H9 (cell line): ENCODE results near the gene ZNF281. TPM values are rescaled to one million over a fixed set of nuclear protein-coding genes. Genes with fewer than 3 reads are reported as not detected.
A peak's percentile ranks its signal among the peaks of the same experiment; 100 is the strongest.

Experiments
- DNase-seq: peaks from one replicate; pipeline ENCODE4 v3.0.0-alpha.2; 2017
- H2AFZ ChIP-seq: one replicate; pipeline ENCODE4 v1.6.1; 2013; ENCODE audit warnings: mild to moderate bottlenecking, low read length, control low read depth, moderate library complexity
- H2AK5ac ChIP-seq: 2 replicates; pipeline ENCODE4 v1.6.1; 2013; ENCODE audit warnings: low read length, control low read depth, mixed read lengths; ENCODE audit not compliant: insufficient read length
- H2BK120ac ChIP-seq: one replicate; pipeline ENCODE4 v1.6.1; 2013; ENCODE audit warnings: low read depth, mild to moderate bottlenecking, low read length, control low read depth, inconsistent platforms; ENCODE audit not compliant: poor library complexity, severe bottlenecking
- H2BK12ac ChIP-seq: 2 replicates; pipeline ENCODE4 v1.6.1; 2013; ENCODE audit warnings: low read length, control low read depth, mixed read lengths, low read depth; ENCODE audit not compliant: insufficient read length
- H2BK15ac ChIP-seq: 2 replicates; pipeline ENCODE4 v1.6.1; 2013; ENCODE audit warnings: low read depth, low read length, control low read depth
- H2BK20ac ChIP-seq: one replicate; pipeline ENCODE4 v1.6.1; 2013; ENCODE audit warnings: low read depth, mild to moderate bottlenecking, low read length, control low read depth, inconsistent platforms; ENCODE audit not compliant: poor library complexity, severe bottlenecking
- H2BK5ac ChIP-seq: 2 replicates; pipeline ENCODE4 v1.6.1; 2013; ENCODE audit warnings: low read length, control low read depth, mixed read lengths; ENCODE audit not compliant: insufficient read length
- H3K14ac ChIP-seq: 2 replicates; pipeline ENCODE4 v1.6.1; 2013; ENCODE audit warnings: low read length, control low read depth; ENCODE audit not compliant: insufficient read depth
- H3K18ac ChIP-seq: 2 replicates; pipeline ENCODE4 v1.6.1; 2013; ENCODE audit warnings: low read depth, mild to moderate bottlenecking, mixed read lengths, low read length, control low read depth; ENCODE audit not compliant: insufficient read length
- H3K23ac ChIP-seq: 2 replicates; pipeline ENCODE4 v1.6.1; 2013; ENCODE audit warnings: low read length, control low read depth, mixed read lengths, low read depth; ENCODE audit not compliant: insufficient read length
- H3K23me2 ChIP-seq: 2 replicates; pipeline ENCODE4 v1.6.1; 2013; ENCODE audit warnings: low read depth, mild to moderate bottlenecking, mixed read lengths, low read length, control low read depth; ENCODE audit not compliant: insufficient read length, poor library complexity, severe bottlenecking
- H3K27ac ChIP-seq: 2 replicates; pipeline ENCODE4 v1.5.1; 2013; ENCODE audit warnings: low read length, control low read depth, mixed read lengths, low read depth; ENCODE audit not compliant: insufficient read length
- H3K27me3 ChIP-seq: 2 replicates; pipeline ENCODE4 v1.6.1; 2013; ENCODE audit warnings: low read length, control low read depth, inconsistent platforms; ENCODE audit not compliant: insufficient read depth
- H3K4ac ChIP-seq: 2 replicates; pipeline ENCODE4 v1.6.1; 2013; ENCODE audit warnings: low read depth, mild to moderate bottlenecking, control low read depth, inconsistent platforms, low read length, moderate library complexity
- H3K4me1 ChIP-seq: 2 replicates; pipeline ENCODE4 v1.6.1; 2013; ENCODE audit warnings: low read length, control low read depth, inconsistent platforms; ENCODE audit not compliant: insufficient read depth
- H3K4me2 ChIP-seq: 2 replicates; pipeline ENCODE4 v1.6.1; 2013; ENCODE audit warnings: low read length, control low read depth, mixed read lengths; ENCODE audit not compliant: insufficient read length, insufficient read depth
- H3K56ac ChIP-seq: 2 replicates; pipeline ENCODE4 v1.6.1; 2013; ENCODE audit warnings: low read depth, mild to moderate bottlenecking, mixed read lengths, low read length, control low read depth; ENCODE audit not compliant: insufficient read length
- H3K79me1 ChIP-seq: 2 replicates; pipeline ENCODE4 v1.6.1; 2013; ENCODE audit warnings: low read depth, mild to moderate bottlenecking, moderate library complexity, low read length, control low read depth, inconsistent platforms; ENCODE audit not compliant: insufficient read depth, poor library complexity, severe bottlenecking
- H3K79me2 ChIP-seq: 2 replicates; pipeline ENCODE4 v1.6.1; 2013; ENCODE audit warnings: low read length, control low read depth, inconsistent platforms; ENCODE audit not compliant: insufficient read depth
- H3K9ac ChIP-seq: 2 replicates; pipeline ENCODE4 v1.6.1; 2013; ENCODE audit warnings: low read length, control low read depth, mixed read lengths; ENCODE audit not compliant: insufficient read length; ENCODE audit errors: extremely low read depth
- H3K9me3 ChIP-seq: one replicate; pipeline ENCODE4 v1.6.1; 2013; ENCODE audit warnings: low read depth, low read length, inconsistent platforms; ENCODE audit not compliant: control insufficient read depth
- H3T11ph ChIP-seq: one replicate; pipeline ENCODE4 v1.6.1; 2013; ENCODE audit warnings: mild to moderate bottlenecking, low read length, control low read depth, inconsistent platforms
- H4K20me1 ChIP-seq: one replicate; pipeline ENCODE4 v1.6.1; 2013; ENCODE audit not compliant: control insufficient read depth, insufficient read length, insufficient read depth
- H4K5ac ChIP-seq: 2 replicates; pipeline ENCODE4 v1.6.1; 2013; ENCODE audit warnings: low read depth, mild to moderate bottlenecking, mixed read lengths, low read length, control low read depth; ENCODE audit not compliant: insufficient read length
- H4K8ac ChIP-seq: replicated peaks from 2 replicates; pipeline ENCODE4 v1.6.1; 2013; ENCODE audit warnings: low read length, control low read depth, mixed read lengths, low read depth; ENCODE audit not compliant: insufficient read length
- H4K91ac ChIP-seq: 2 replicates; pipeline ENCODE4 v1.6.1; 2013; ENCODE audit warnings: low read depth, mild to moderate bottlenecking, moderate library complexity, mixed read lengths, low read length, control low read depth; ENCODE audit not compliant: insufficient read length
- H3K27ac Mint-ChIP-seq, 3 experiments: 2 replicates in 2 of 3; 3 replicates in 1 of 3; pipeline ENCODE4 v1.8.0; 2020 to 2021; ENCODE audit warnings: mixed read lengths in 3 of 3, mild to moderate bottlenecking in 1 of 3, moderate library complexity in 1 of 3
- H3K27me3 Mint-ChIP-seq: 2 replicates; pipeline ENCODE4 v1.8.0; 2021; ENCODE audit warnings: low read depth, mild to moderate bottlenecking, moderate library complexity, mixed read lengths
- H3K36me3 Mint-ChIP-seq, 3 experiments: 2 replicates in 2 of 3; 3 replicates in 1 of 3; pipeline ENCODE4 v1.8.0; 2020 to 2021; ENCODE audit warnings: low read depth in 3 of 3, mixed read lengths in 3 of 3; ENCODE audit not compliant: insufficient read depth in 1 of 3
- H3K4me1 Mint-ChIP-seq, 2 experiments: 2 replicates each; pipeline ENCODE4 v1.8.0; 2020; ENCODE audit warnings: mixed read lengths in 2 of 2
- H3K4me3 Mint-ChIP-seq, 2 experiments: 2 replicates in 1 of 2; 3 replicates in 1 of 2; pipeline ENCODE4 v1.8.0; 2020 to 2021; ENCODE audit warnings: mild to moderate bottlenecking in 2 of 2, mixed read lengths in 2 of 2, moderate library complexity in 1 of 2
- H3K9me3 Mint-ChIP-seq, 2 experiments: 2 replicates in 1 of 2; 3 replicates in 1 of 2; pipeline ENCODE4 v1.8.0; 2020; ENCODE audit warnings: mild to moderate bottlenecking in 2 of 2, mixed read lengths in 2 of 2, moderate library complexity in 1 of 2
- WGBS: extraction: QIAGEN DNeasy Blood & Tissue Kit; methylation state at CpG from one replicate; pipeline ENCODE4 v1.1.7; 2013; ENCODE audit warnings: missing lambda C conversion rate, low lambda C conversion rate, mixed read lengths; ENCODE audit not compliant: insufficient read length; ENCODE audit errors: extremely low coverage; 5-methylcytosine and 5-hydroxymethylcytosine counted together
- long read RNA-seq: library from polyadenylated mRNA; unstranded; transcript quantifications from one replicate; pipeline ENCODE4 v2.0.0, GENCODE V29; 2020
- total RNA-seq: library from RNA; stranded (reverse); gene quantifications from 2 replicates; pipeline ENCODE4 v1.2.1, GENCODE V29; 2021
- TF ChIP-seq, protein P1 (sequence below): fragments of 200-600 bp; sonication (generic); conservative IDR thresholded peaks from 3 replicates; pipeline ENCODE4 v1.8.0; 2021; ENCODE audit warnings: antibody characterized with exemption, mild to moderate bottlenecking

The ZNF281 gene, protein sequence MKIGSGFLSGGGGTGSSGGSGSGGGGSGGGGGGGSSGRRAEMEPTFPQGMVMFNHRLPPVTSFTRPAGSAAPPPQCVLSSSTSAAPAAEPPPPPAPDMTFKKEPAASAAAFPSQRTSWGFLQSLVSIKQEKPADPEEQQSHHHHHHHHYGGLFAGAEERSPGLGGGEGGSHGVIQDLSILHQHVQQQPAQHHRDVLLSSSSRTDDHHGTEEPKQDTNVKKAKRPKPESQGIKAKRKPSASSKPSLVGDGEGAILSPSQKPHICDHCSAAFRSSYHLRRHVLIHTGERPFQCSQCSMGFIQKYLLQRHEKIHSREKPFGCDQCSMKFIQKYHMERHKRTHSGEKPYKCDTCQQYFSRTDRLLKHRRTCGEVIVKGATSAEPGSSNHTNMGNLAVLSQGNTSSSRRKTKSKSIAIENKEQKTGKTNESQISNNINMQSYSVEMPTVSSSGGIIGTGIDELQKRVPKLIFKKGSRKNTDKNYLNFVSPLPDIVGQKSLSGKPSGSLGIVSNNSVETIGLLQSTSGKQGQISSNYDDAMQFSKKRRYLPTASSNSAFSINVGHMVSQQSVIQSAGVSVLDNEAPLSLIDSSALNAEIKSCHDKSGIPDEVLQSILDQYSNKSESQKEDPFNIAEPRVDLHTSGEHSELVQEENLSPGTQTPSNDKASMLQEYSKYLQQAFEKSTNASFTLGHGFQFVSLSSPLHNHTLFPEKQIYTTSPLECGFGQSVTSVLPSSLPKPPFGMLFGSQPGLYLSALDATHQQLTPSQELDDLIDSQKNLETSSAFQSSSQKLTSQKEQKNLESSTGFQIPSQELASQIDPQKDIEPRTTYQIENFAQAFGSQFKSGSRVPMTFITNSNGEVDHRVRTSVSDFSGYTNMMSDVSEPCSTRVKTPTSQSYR
- total RNA-seq: 71.9 and 75.2 TPM in 2 replicates
- long read RNA-seq, full-length matches to known transcripts: 290 of 362 reads
- long read RNA-seq, partial matches to known transcripts: 1 of 362 reads
- long read RNA-seq, other reads (novel, unspliced or antisense): 71 of 362 reads

DNA sequence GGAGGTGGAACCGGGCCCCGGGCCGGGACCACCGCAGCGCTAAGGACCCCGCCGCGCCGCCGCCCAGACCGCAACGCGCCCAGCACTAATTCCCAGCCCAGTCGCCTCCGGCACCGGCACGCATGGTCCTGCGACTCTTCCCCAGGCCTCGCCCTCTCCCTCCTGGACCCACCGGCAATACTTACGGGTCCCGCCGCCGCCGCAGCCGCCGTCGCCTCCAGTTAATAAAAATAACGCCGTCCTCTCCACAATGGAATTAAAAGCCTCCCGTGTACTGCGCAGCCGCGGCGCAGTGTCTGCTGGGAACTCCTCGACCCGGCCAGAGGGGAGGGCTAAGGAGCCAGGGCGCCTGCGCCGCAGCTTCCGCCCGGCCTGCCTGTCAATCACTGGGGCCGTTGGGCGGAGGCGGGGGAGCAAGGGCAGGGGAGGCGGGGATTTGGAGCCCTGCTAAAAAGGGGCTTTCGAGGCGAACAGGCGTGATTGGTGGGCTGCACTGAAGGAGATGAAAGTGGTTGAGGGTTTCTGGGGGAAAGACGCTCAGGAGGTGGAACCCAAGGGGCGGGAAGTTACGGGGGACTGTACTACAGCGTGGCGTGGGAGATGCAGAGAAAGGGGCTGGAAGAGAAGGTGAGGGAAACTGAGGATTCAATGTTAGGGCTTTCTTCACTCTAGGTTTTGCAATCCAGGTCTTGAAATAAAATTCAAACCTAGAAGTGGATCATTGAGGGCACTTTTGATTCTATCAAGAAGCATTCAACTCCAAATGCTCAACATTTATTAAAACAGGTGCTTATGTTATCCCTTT is at the start of gene ZNF281:
Gene ZNF281, minus strand, starts transcription at position 276 of the 805 bp plus-strand sequence. CDS start 331 bp downstream, outside the sequence.
- H3K23ac ChIP-seq: no peak within 1 kb of the TSS
- peaks cover 36% of the 10 kb centered on the region for H3K79me2 ChIP-seq
- H2BK15ac ChIP-seq: peak within 1 kb of the TSS; percentile 68; the same call in 1 of the 2 replicates
- Mint-ChIP-seq H3K27ac (peak within 1 kb of the TSS; percentile 94 to 100 (median 100)), H3K9me3 (peaks cover 0 to 3% of the 10 kb centered on the region in 2 experiments; a peak in 3 of 5 replicates), H3K36me3 (peaks cover 35 to 46% (median 45%) of the 10 kb centered on the region in 3 experiments), H3K4me1 (peaks cover 53 to 65% of the 10 kb centered on the region in 2 experiments), H3K4me3 (peak within 1 kb of the TSS; percentile 91 to 96), H3K27me3 (no peaks in the 10 kb centered on the region)
- H4K5ac ChIP-seq: no peak within 1 kb of the TSS
- no CpG with 5 or more reads among the region's 54 CpGs for WGBS
- peaks cover 6% of the 10 kb centered on the region for H3K79me1 ChIP-seq
- H2BK20ac ChIP-seq: no peak within 1 kb of the TSS
- H3T11ph ChIP-seq: no peak within 1 kb of the TSS
- peak; percentile 99 for DNase-seq
- peak within 1 kb of the TSS; percentile 81 for H2BK5ac ChIP-seq
- H3K4ac ChIP-seq: peak within 1 kb of the TSS; percentile 75; the same call in 1 of the 2 replicates
- H3K27ac ChIP-seq: peak within 1 kb of the TSS; percentile 90
- H3K14ac ChIP-seq: peak within 1 kb of the TSS; percentile 93
- H3K18ac ChIP-seq: peak within 1 kb of the TSS; percentile 95
- TF ChIP-seq, protein P1, sequence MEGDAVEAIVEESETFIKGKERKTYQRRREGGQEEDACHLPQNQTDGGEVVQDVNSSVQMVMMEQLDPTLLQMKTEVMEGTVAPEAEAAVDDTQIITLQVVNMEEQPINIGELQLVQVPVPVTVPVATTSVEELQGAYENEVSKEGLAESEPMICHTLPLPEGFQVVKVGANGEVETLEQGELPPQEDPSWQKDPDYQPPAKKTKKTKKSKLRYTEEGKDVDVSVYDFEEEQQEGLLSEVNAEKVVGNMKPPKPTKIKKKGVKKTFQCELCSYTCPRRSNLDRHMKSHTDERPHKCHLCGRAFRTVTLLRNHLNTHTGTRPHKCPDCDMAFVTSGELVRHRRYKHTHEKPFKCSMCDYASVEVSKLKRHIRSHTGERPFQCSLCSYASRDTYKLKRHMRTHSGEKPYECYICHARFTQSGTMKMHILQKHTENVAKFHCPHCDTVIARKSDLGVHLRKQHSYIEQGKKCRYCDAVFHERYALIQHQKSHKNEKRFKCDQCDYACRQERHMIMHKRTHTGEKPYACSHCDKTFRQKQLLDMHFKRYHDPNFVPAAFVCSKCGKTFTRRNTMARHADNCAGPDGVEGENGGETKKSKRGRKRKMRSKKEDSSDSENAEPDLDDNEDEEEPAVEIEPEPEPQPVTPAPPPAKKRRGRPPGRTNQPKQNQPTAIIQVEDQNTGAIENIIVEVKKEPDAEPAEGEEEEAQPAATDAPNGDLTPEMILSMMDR: no peak
- no peak within 1 kb of the TSS for H2AK5ac ChIP-seq
- peaks cover 15% of the 10 kb centered on the region; the same call in 1 of the 2 replicates for H3K4me1 ChIP-seq
- no peaks in the 10 kb centered on the region for H4K20me1 ChIP-seq
- H3K27me3 ChIP-seq: no peaks in the 10 kb centered on the region
- no peak within 1 kb of the TSS for H4K8ac ChIP-seq
- no peak within 1 kb of the TSS for H2BK120ac ChIP-seq
- no peaks in the 10 kb centered on the region for H3K9me3 ChIP-seq
- peak within 1 kb of the TSS; percentile 79 for H3K56ac ChIP-seq
- H3K23me2 ChIP-seq: peaks cover 29% of the 10 kb centered on the region
- no peak within 1 kb of the TSS for H2AFZ ChIP-seq
- no peak within 1 kb of the TSS for H4K91ac ChIP-seq
- H2BK12ac ChIP-seq: no peak within 1 kb of the TSS
- peak within 1 kb of the TSS; percentile 95 for H3K9ac ChIP-seq
- peak within 1 kb of the TSS; percentile 81 for H3K4me2 ChIP-seq
